SHP77 (cell line): Measurements from ENCODE around the gene UPF1.
"Not testable (repeated sequence)": the region's sequence is repeated elsewhere in the genome, so short reads cannot be mapped to it uniquely, and the experiment has no call there.

ENCODE experiments used
- DNase-seq, 2 experiments: peaks; one replicate each; lab custom pipeline; 2025; lab: John Stamatoyannopoulos, UW

Gene UPF1

GRCh38 chr19:18898607-18899408, 67.0 kb downstream of the UPF1 start:
- no peak for DNase-seq

GRCh38 chr19:18899624-18900560, 68.1 kb downstream of the UPF1 start:
- DNase-seq: no peak

GRCh38 chr19:18900700-18901481, 69.1 kb downstream of the UPF1 start:
- DNase-seq: no peak

GRCh38 chr19:18901491-18901890, 69.7 kb downstream of the UPF1 start:
- no peak for DNase-seq

- DNase-seq: not testable (repeated sequence)
Measured at GRCh38 chr19:18902519-18902918, 70.8 kb downstream of the UPF1 start.

GRCh38 chr19:18903156-18904037, 71.6 kb downstream of the UPF1 start:
- DNase-seq: no peak

- no peak for DNase-seq
Measured at GRCh38 chr19:18904334-18905057, 72.7 kb downstream of the UPF1 start.

GRCh38 chr19:18905058-18905456, 73.3 kb downstream of the UPF1 start:
- no peak for DNase-seq

- DNase-seq: no peak
Measured at GRCh38 chr19:18905513-18906236, 73.9 kb downstream of the UPF1 start.

GRCh38 chr19:18906605-18907519, 75.1 kb downstream of the UPF1 start:
- no peak for DNase-seq

- DNase-seq: no peak
Measured at GRCh38 chr19:18908917-18909619, 77.3 kb downstream of the UPF1 start.

- no peak for DNase-seq
Measured at GRCh38 chr19:18910010-18910409, 78.3 kb downstream of the UPF1 start.

- no peak for DNase-seq
Measured at GRCh38 chr19:18910801-18911436, 79.2 kb downstream of the UPF1 start.

GRCh38 chr19:18912933-18913332, 81.2 kb downstream of the UPF1 start:
- no peak for DNase-seq

- DNase-seq: no peak
Measured at GRCh38 chr19:18913466-18913865, 81.7 kb downstream of the UPF1 start.

GRCh38 chr19:18915639-18916038, 83.9 kb downstream of the UPF1 start:
- peak in 1 of 2 experiments; percentile 26 for DNase-seq

- DNase-seq: not testable (repeated sequence)
Measured at GRCh38 chr19:18917593-18917992, 85.8 kb downstream of the UPF1 start.
